GM12878 (cell line): ENCODE data around the gene PFKFB1. TPM values are rescaled to one million over a fixed set of nuclear protein-coding genes. Genes with fewer than 3 reads are reported as not detected.

Experiments used
- CTCF ChIP-seq, 3 experiments: IDR thresholded peaks in 2 of 3; conservative IDR thresholded peaks in 1 of 3; 2 replicates each; pipeline ENCODE4 v1.5.1; 2011; ENCODE audit warnings: low read depth in 3 of 3, low read length in 3 of 3, mild to moderate bottlenecking in 3 of 3, control low read depth in 2 of 3, moderate library complexity in 2 of 3, inconsistent platforms in 1 of 3, mixed read lengths in 1 of 3; ENCODE audit not compliant: control insufficient read depth in 2 of 3, insufficient read depth in 1 of 3; ENCODE audit errors: extremely low read depth in 1 of 3
- CUX1 ChIP-seq: IDR thresholded peaks from 2 replicates; pipeline ENCODE4 v1.6.1; 2012; ENCODE audit warnings: improper control_type of control experiment, low read depth, low read length; ENCODE audit not compliant: insufficient replicate concordance
- HCFC1 ChIP-seq: fragments of 150-350 bp; IDR thresholded peaks from 2 replicates; pipeline ENCODE4 v1.6.1; 2014; ENCODE audit warnings: low read length
- HDAC6 ChIP-seq: fragments of 200-600 bp; sonication (generic); IDR thresholded peaks from one replicate; pipeline ENCODE4 v1.8.0; 2017; ENCODE audit warnings: antibody characterized with exemption; ENCODE audit not compliant: unreplicated experiment
- IRF3 ChIP-seq: fragments of 450-650 bp; IDR thresholded peaks from 2 replicates; pipeline ENCODE4 v1.6.1; 2014; ENCODE audit warnings: mild to moderate bottlenecking
- NBN ChIP-seq: fragments of 450-650 bp; IDR thresholded peaks from 2 replicates; pipeline ENCODE4 v1.6.1; 2016
- SIX5 ChIP-seq: IDR thresholded peaks from 2 replicates; pipeline ENCODE4 v1.6.1; 2011; ENCODE audit warnings: mild to moderate bottlenecking, low read depth, low read length, moderate library complexity; ENCODE audit not compliant: severe bottlenecking
- SMC3 ChIP-seq: IDR thresholded peaks from 2 replicates; pipeline ENCODE4 v1.6.1; 2011; ENCODE audit warnings: low read length, improper control_type of control experiment, borderline replicate concordance
- SPI1 ChIP-seq: IDR thresholded peaks from 2 replicates; pipeline ENCODE4 v1.6.1; 2011; ENCODE audit warnings: low read depth, mild to moderate bottlenecking, low read length, moderate library complexity, borderline replicate concordance; ENCODE audit not compliant: insufficient read depth
- STAT1 ChIP-seq: fragments of 450-650 bp; conservative IDR thresholded peaks from 2 replicates; pipeline ENCODE4 v1.6.1; 2014; ENCODE audit warnings: antibody characterized with exemption, mild to moderate bottlenecking
- USF1 ChIP-seq: IDR thresholded peaks from 2 replicates; pipeline ENCODE4 v1.6.1; 2011; ENCODE audit warnings: borderline replicate concordance, low read depth, mild to moderate bottlenecking, moderate library complexity, mixed read lengths, low read length; ENCODE audit not compliant: insufficient read depth; ENCODE audit errors: extremely low read length
- polyA plus RNA-seq, 11 experiments: library from polyadenylated mRNA; depleted of rRNA in 4 of 11; unstranded in 6 of 11; stranded (reverse) in 5 of 11; fragments of >200 nt; fragmentation: Nextera tagmentation in 4 of 11; fragmentation: Illumina TruSeq in 1 of 11; extraction: Ambion mirVana in 4 of 11; extraction: Trizol in 1 of 11; gene quantifications; 1 replicate in 1 of 11; 2 replicates in 10 of 11; pipeline versions ENCODE4 v1.2.1 to v1.2.3, GENCODE V29; 2011 to 2016; ENCODE audit warnings: inconsistent platforms in 2 of 11, missing spikeins in 2 of 11, low read depth in 1 of 11
- total RNA-seq, 4 experiments: library from RNA; depleted of rRNA in 3 of 4; stranded (reverse); fragments of >200 nt in 3 of 4; fragmentation: Illumina TruSeq in 1 of 4; extraction: Trizol in 1 of 4; gene quantifications; 2 replicates each; pipeline versions ENCODE4 v1.2.1 to v1.2.3, GENCODE V29; 2013 to 2021

PFKFB1 gene
- total and polyA plus RNA-seq, 10 of the 15 experiments (the other 5 are each of a cell fraction or from before 2014, with no cell fraction given) = 0.13 to 0.59 (median 0.37) TPM

GRCh38 chrX:55026143-55026542 is 32.2 kb upstream of the PFKFB1 start (continued):
- TF ChIP-seq CUX1 (no peak), HDAC6 (no peak), SMC3 (no peak), NBN (no peak), CTCF (IDR thresholded peaks at IDR 0.05 in 2 of 3, conservative IDR thresholded peaks at IDR 0.05 in 1 of 3; ENCODE audit: control insufficient read depth in 2 of 3, extremely low read depth in 1 of 3, insufficient read depth in 1 of 3, low read depth in 3 of 3, low read length in 3 of 3) (no peak), IRF3 (no peak), SIX5 (no peak), USF1 (no peak), HCFC1 (no peak), STAT1 (no peak), SPI1 (no peak)
